IPS-11a (cell line): ENCODE data around the gene SYTL3.

Experiments
- H3K4me3 ChIP-seq: one replicate; pipeline ENCODE4 v1.5.1; 2013; ENCODE audit warnings: low read depth, low read length, control low read depth

SYTL3 gene

DNA sequence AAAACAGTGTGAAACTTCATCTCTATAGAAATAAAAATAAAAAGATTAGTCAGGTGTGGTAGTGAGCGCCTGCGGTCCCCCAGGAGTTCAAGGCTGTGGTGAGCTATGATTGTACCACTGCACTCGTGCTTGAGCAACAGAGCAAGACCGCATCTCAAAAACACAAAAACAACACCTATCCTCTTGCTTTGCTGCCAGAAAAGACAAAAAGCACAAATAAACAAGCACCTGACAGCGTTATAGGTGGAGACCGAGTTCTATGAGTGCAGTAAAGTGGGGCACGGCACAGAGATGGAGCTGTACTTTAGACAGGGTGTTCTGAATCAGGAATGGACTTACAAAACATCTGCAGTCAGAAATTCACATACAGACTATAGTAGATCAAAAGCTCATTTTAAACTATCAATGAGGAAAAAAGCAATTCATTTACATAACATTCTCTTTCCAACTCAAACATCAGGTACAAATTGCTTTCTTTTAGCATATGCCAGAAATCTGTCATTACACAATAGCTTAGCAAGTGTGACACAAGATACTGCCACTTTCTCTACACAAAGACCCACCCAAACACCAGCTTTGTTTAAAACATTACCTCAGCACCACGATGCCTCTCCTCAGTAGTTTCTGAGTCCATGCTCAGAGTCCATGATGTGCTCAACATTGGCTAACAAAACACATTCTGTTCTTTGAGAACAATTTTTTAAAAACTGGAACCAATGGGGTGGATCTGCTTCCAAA lies 159.3 kb downstream of the SYTL3 start:
- no peak overlapping the region for H3K4me3 ChIP-seq

DNA sequence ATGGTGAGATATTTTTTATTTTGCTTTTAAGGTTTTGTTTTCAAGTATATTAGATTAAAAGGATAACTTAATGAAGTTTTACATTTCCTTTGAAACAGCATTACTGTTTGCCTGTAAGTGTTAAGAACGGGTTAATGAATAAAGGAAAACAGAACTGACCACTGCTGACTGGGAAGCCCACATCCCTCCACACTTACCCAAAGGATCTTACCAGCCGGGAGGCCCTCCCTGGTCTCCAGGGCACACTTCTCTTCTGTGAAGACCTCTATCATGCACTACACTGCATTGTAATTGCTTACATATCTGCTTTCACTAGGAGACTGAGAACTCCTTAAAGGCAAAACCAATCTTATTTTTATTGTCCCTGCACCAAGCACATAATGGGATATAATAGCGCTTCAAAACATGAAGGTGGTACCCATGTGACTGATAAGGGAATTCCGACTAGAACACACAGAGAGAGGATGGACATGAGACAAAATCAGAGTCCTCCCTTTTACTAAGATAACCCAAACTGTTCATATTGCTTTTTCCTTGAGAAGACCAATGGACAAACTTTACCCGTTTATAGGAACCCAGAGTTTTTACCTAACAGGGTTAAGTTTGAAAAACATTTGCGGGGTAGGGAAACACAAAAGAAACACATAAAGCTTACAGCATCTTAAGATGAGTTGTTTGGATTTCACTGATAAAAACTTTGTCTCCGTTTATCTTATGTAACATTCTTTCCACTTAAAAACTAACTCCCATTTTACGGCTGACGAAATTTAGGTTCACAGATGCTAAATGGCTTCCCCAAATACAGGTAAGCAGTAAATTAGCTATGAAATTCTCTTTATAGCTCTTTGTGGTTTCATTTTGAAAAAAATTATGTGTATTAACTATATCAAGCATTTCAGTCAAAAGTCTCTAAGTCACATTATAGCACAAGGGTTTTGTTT lies 160.6 kb downstream of the SYTL3 start:
- H3K4me3 ChIP-seq: no peak overlapping the region

- no peak overlapping the region for H3K4me3 ChIP-seq
These were observed 162.8 kb downstream of the SYTL3 start for GRCh38 chr6:158812611-158813010.

DNA sequence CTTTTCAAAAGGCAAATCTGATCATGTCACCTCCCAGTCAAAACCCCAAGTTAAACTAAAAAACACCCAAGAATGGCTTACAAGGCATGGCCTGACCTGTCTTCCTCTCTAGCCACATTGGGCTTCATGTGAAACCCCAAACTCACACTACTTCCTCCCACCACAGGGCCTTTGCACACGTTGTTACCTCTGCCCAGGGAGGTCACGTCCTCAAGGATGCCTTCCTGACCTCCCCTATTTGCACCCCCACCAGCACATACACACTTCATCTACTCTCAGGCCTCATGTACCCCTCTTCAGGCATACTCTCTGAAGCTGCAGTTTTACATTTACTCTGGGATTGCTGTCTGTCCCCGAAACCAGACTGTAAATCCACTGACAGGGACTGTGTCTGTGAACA lies 163.2 kb downstream of the SYTL3 start:
- no peak overlapping the region for H3K4me3 ChIP-seq
